PFSK-1 (cell line): ENCODE data around the gene USP31.

Source experiments
- FOXP2 ChIP-seq: optimal IDR thresholded peaks from 2 replicates; pipeline ENCODE3; 2011; ENCODE audit warnings: borderline replicate concordance, control low read depth, inconsistent platforms; ENCODE audit not compliant: insufficient read depth; ENCODE audit errors: extremely low read length, extremely low read depth
- POLR2AphosphoS5 ChIP-seq: IDR thresholded peaks from 2 replicates; pipeline ENCODE4 v1.6.1; 2012; ENCODE audit warnings: low read depth, mild to moderate bottlenecking, control low read depth, low read length, moderate library complexity
- REST ChIP-seq, 2 experiments: IDR thresholded peaks; 2 replicates each; pipeline versions ENCODE4 v1.6.1 to v1.8.0; 2011 to 2012; ENCODE audit warnings: low read depth in 2 of 2, low read length in 2 of 2, control low read depth in 1 of 2, inconsistent platforms in 1 of 2, mild to moderate bottlenecking in 1 of 2, moderate library complexity in 1 of 2; ENCODE audit not compliant: insufficient read depth in 1 of 2
- SIN3A ChIP-seq: IDR thresholded peaks from 2 replicates; pipeline ENCODE4 v1.6.1; 2012; ENCODE audit warnings: mild to moderate bottlenecking, low read length, moderate library complexity, borderline replicate concordance; ENCODE audit not compliant: insufficient read depth
- TAF1 ChIP-seq: IDR thresholded peaks from 2 replicates; pipeline ENCODE4 v1.6.1; 2012; ENCODE audit warnings: low read length, control low read depth, borderline replicate concordance; ENCODE audit not compliant: insufficient read depth

- no peak for TF ChIP-seq REST (IDR thresholded peaks at IDR 0.05; ENCODE audit: insufficient read depth in 1 of 2, low read depth in 2 of 2, low read length in 2 of 2)
- no peak for TF ChIP-seq POLR2AphosphoS5
- TF ChIP-seq FOXP2 = no peak
- no peak for TF ChIP-seq TAF1
- TF ChIP-seq SIN3A = no peak
Measured at GRCh38 chr16:23156946-23157460, 7.8 kb upstream of the USP31 start.
